Prostate gland (tissue), 2 donors: ENCODE results near the gene PRKAR2A.
"Not testable (repeated sequence)": the region's sequence is repeated elsewhere in the genome, so short reads cannot be mapped to it uniquely, and the experiment has no call there.

Experiments
- POLR2AphosphoS5 ChIP-seq: sonication (generic); formaldehyde crosslinking; IDR thresholded peaks from one replicate; pipeline ENCODE4 v1.6.1; 2017; ENCODE audit warnings: antibody characterized with exemption
- TF ChIP-seq, protein P1 (sequence below), 4 experiments: fragments of 200-600 bp in 2 of 4; fragments of 450-650 bp in 2 of 4; sonication (generic) in 2 of 4; IDR thresholded peaks; 1 replicate in 3 of 4; 2 replicates in 1 of 4; pipeline ENCODE4 v1.5.1; 2016 to 2019; ENCODE audit warnings: antibody characterized with exemption in 4 of 4, mild to moderate bottlenecking in 2 of 4, moderate library complexity in 2 of 4

DNA sequence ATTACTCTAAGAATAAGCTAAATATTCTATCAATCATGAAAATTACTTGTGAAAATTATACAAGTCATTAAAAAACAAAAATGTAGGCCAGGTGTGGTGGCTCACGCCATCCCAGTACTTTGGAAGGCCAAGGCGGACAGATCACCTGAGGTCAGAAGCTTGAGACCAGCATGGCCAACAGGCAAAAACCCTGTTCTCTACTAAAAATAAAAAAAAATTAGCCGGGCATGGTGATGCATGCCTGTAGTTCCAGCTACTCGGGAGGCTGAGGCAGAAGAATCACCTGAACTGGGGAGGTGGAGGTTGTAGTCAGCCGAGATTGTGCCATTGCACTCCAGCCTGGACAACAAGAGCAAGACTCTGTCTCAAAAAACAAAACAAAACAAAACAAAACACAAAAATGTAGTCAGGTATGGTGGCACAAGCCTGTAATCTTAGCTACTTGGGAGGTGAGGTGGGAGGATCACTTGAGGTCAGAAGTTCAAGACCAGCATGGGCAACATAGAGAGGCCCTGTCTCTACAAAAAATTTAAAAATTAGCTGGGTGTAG, 87.6 kb downstream of the PRKAR2A start:
- TF ChIP-seq, protein P1, sequence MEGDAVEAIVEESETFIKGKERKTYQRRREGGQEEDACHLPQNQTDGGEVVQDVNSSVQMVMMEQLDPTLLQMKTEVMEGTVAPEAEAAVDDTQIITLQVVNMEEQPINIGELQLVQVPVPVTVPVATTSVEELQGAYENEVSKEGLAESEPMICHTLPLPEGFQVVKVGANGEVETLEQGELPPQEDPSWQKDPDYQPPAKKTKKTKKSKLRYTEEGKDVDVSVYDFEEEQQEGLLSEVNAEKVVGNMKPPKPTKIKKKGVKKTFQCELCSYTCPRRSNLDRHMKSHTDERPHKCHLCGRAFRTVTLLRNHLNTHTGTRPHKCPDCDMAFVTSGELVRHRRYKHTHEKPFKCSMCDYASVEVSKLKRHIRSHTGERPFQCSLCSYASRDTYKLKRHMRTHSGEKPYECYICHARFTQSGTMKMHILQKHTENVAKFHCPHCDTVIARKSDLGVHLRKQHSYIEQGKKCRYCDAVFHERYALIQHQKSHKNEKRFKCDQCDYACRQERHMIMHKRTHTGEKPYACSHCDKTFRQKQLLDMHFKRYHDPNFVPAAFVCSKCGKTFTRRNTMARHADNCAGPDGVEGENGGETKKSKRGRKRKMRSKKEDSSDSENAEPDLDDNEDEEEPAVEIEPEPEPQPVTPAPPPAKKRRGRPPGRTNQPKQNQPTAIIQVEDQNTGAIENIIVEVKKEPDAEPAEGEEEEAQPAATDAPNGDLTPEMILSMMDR (IDR thresholded peaks at IDR 0.05): not testable (repeated sequence)
- not testable (repeated sequence) for TF ChIP-seq POLR2AphosphoS5
